GM21723 (cell line): Measurements from ENCODE around the gene IGSF8.

Source experiments
- ATAC-seq: cut with Tn5 transposase; IDR thresholded peaks from one replicate; pipeline ENCODE4 v1.9.1; 2021; ENCODE audit warnings: mild to moderate bottlenecking, moderate library complexity; ENCODE audit not compliant: unreplicated experiment

Gene IGSF8

DNA sequence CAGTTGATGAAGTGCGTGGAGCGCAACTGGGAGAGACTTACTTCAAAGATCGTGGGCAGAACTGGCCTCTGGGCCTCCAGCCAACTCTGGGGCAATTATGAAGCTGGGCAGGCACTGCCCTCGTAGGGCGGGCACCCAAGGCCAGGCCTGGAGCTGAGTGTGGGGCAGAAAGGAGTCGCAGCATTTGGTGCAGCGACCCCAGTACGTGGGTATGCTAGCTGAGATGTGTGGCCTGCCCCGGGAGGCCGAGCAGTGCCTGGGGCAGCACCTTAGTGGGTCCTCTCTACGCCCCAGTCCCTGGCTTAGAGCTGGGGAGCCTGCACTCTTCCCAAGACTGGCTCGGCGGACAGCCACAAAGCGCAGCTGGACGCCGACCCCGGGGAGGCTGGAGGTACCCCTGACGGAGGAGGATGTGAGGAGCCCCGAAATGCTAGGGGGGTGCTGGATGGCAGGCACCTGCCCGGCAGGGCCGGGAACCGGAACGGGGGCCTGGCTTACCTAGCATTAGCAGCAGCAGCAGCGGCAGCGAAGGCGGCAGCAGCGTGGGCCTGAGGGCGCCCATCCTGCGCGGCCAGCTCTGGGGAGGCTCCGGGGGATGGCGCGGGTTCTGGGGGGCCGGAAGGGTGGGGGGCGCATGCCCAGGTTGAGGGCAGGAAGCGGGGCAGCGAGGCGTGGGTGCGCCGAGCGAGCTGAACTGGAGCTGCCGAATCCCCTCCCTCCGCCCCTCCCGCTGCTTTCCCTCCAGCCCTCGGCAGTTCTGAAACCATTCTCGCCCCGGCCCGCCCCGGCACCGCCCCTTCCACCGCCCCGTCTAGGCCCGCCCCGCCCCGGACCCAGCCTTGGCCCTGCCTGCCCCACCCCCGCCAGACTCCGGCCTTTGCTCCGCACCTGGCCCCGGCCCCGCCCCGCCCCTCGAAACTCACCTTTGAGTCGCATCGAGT lies at the start of gene IGSF8:
Gene IGSF8, minus strand, starts transcription at position 709 of the 941 bp plus-strand sequence. Its CDS starts 147 bp downstream, at position 562.
- ATAC-seq, result peak; percentile 56

GRCh38 chr1:160148121-160148520 lies 49.7 kb upstream of the IGSF8 start:
- no peak for ATAC-seq

DNA sequence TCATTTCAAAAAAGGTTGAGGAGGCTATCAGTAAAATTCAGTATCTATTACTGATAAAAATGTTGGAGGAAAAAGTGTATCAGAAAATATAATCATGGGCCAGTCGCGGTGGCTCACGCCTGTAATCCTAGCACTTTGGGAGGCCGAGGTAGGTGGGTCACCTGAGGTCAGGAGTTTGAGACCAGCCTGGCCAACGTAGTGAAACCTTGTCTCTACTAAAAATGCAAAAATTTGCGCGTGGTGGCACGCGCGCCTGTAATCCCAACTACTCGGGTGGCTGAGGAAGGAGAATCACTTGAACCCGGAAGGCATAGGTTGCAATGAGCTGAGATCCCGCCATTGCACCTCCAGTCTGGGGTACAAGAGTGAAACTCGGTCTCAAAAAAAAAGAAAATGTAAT lies 47.7 kb upstream of the IGSF8 start:
- no peak for ATAC-seq

GRCh38 chr1:160144921-160145320 lies 46.5 kb upstream of the IGSF8 start:
- no peak for ATAC-seq

- no peak for ATAC-seq
These were observed 45.3 kb upstream of the IGSF8 start for GRCh38 chr1:160143695-160144094.

GRCh38 chr1:160139840-160140239 lies 41.4 kb upstream of the IGSF8 start:
- no peak for ATAC-seq

GRCh38 chr1:160137216-160137862 lies 38.9 kb upstream of the IGSF8 start:
- no peak for ATAC-seq

DNA sequence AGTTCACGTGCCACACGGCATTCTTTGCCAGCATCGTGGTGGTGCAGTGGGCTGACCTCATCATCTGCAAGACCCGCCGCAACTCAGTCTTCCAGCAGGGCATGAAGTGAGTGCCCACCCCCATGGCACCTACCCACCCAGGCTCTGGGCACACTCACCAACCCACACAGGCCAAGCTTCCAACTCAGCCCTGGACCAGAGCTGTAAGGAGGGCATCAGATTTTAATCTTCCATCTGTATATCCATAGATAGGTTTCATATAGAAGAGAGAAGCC lies 38.4 kb upstream of the IGSF8 start:
- ATAC-seq, result no peak

DNA sequence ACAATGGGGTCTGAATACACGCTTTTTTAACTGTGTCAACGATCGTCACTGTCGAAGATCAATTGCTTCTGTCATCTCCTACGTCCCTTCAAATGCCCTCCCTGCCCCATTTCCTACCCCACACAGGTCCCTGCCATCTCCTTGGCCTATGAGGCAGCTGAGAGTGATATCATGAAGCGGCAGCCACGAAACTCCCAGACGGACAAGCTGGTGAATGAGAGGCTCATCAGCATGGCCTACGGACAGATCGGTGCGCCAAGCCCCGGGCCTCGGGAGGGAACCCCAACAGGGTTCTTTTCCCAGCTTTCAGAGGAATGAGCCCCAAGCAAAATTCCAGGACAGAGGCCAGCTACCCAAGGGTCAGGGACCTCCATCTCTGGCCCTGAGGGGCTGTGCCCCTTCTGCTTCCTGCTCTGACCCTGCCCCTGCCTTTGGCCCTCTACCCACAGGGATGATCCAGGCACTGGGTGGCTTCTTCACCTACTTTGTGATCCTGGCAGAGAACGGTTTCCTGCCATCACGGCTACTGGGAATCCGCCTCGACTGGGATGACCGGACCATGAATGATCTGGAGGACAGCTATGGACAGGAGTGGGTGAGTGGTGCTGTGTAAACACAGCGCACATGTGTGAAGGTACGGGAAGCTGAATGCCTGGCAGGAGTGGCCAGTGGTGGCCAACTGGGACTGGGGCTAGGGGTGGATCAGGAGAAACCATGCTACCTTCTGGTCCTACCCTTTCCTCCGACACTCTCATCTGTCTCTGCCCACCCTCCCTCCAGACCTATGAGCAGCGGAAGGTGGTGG lies 37.9 kb upstream of the IGSF8 start:
- no peak for ATAC-seq

DNA sequence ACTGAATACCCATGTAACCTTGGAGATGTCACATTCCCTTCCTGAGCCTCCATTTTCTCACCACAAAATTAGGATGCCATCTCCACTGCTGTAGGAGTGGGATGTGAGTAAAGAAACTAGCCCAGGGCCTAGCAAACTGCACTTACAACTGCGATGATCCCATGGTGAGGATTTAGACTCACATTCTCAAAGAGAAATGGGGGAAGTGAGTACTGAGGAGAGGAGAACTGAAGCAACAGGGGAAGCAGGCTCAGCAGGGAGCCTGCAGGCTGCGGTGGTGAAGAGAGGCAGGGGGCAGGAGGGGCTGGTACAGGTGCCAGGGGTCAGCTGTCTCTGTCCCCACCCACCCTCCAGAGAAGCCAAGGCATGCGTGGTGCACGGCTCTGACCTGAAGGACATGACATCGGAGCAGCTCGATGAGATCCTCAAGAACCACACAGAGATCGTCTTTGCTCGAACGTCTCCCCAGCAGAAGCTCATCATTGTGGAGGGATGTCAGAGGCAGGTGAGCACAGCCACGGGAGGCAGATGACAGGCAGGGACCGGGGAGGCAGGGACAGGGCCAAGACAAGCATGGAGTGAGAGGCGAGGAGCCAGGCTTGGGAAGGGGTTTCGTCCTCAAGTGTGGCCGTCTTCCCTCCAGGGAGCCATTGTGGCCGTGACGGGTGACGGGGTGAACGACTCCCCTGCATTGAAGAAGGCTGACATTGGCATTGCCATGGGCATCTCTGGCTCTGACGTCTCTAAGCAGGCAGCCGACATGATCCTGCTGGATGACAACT lies 36.6 kb upstream of the IGSF8 start:
- no peak for ATAC-seq

GRCh38 chr1:160133990-160134770 lies 35.8 kb upstream of the IGSF8 start:
- ATAC-seq, result no peak

DNA sequence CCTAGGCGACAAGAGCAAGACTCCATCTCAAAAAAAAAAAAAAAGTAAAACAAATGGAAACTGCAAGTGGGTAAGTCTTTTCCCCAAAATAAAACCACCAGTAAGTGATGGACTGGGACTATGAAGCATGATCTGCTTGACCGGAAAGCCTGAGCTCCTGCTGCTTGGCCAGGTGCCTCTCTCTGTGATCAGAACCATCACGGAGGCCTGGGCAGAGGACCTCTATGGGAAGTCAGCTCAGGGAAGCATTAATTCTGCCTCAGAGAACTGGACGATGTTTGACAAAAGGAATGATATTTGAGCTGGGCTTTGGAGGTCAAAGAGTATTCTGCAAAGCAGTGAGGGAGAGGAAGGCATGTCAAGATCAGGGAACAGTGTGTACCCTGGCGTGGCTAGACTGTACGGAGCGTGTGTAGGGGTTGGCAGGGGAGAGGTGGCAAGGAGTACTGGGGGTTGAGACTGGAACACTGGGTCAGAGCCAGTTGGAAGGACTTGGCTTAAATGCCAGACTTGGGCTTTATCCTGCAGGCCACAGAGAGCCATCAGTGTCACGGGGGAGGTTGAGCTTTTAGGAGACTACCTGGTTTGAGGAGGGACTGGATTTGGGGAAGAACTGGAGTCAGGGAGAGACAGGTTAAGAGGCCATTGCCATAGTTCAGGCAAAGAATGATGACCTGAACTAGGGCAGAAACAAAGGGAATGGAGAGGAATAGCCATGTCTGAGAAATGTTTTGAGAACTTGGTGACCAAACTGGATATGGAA lies 33.6 kb upstream of the IGSF8 start:
- no peak for ATAC-seq

- ATAC-seq, result no peak
These were observed 32.5 kb upstream of the IGSF8 start for GRCh38 chr1:160130939-160131338.

- ATAC-seq, result no peak
These were observed 32.1 kb upstream of the IGSF8 start for GRCh38 chr1:160130486-160130885.

GRCh38 chr1:160129966-160130365 lies 31.5 kb upstream of the IGSF8 start:
- no peak for ATAC-seq

DNA sequence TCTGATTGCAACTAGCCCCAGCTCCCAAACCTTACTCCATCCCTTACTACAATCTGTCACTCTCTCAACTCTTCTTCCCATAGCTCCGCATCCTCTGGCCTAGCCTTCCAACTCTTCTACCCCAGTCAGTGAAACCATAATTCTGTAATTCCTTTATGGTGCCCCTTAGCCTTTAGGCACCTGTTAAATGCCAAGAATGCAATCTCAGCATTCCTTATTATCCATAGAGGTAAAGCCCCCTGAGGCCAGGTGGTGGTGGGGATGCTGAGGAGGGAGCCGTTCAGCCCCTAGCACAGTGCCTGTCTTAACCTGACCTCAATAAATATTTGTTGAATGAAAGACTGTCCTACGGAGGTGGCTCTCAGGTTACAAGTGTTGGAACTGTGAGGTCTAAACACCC lies 31.1 kb upstream of the IGSF8 start:
- no peak for ATAC-seq

DNA sequence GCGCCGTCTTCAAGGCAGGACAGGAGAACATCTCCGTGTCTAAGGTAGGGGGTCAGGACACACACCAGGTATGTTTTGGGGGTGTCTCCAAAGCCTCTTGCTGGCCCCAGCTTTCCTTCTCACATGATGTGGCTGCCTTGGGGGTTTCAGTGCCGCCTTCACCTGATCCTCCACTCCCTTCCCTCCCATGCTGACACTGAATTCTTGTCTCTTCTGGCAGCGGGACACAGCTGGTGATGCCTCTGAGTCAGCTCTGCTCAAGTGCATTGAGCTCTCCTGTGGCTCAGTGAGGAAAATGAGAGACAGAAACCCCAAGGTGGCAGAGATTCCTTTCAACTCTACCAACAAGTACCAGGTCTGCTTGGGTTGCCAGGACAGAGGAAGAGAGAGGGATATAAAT lies 30.6 kb upstream of the IGSF8 start:
- ATAC-seq, result no peak

- ATAC-seq, result no peak
These were observed 30.2 kb upstream of the IGSF8 start for GRCh38 chr1:160128636-160129035.

GRCh38 chr1:160127865-160128523 lies 29.6 kb upstream of the IGSF8 start:
- ATAC-seq, result no peak
